Activated CD8-positive, alpha-beta memory T cell treated with anti-CD3 and anti-CD28 coated beads for 24 hours (primary cell): Measurements from ENCODE around the gene PWP2.
"Not testable (repeated sequence)": the region's sequence is repeated elsewhere in the genome, so short reads cannot be mapped to it uniquely, and the experiment has no call there.

Experiments used
- DNase-seq: peaks from one replicate; pipeline ENCODE4 v3.0.0-alpha.2; 2020

The PWP2 gene

DNA sequence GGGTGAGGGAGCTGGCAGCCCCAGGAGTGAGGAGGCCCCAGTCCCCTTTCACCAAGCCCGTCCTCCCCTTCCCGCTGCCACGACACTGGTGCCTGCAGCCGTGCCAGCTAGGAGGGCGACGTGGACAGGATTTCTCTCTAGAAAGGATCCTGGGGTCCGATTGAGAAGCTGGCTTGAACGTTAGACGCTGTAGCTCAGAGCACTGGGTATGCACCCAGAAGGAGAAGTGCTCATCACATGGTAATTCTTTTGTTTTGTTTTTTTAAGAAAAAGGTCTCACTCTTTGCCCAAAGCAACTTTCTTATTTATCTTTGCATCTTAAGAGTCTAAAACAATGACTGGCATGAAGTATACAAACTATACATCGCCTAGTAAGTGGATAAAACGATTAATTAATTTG lies 60.3 kb downstream of the PWP2 start:
- DNase-seq: not testable (repeated sequence)

DNA sequence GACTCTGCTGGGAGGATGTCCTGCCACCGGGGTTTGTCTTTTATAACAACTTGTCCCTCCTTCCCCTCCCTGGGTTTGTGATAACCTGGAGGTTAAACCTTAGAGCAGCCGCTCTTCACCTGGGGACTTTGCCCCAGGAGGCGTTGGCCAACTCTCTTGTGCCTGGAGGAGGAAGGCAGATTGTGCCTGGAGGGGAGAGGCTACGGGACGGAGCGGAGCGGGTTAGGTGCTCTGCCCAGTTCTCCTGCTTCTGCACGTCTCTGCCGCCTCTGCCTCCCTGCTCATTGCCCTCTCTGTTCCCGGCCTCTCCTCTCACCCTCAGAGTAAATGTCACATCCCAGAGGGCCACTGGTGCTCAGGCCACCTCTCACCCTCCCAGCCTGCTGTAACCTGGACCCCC lies 63.1 kb downstream of the PWP2 start:
- DNase-seq: not testable (repeated sequence)

DNA sequence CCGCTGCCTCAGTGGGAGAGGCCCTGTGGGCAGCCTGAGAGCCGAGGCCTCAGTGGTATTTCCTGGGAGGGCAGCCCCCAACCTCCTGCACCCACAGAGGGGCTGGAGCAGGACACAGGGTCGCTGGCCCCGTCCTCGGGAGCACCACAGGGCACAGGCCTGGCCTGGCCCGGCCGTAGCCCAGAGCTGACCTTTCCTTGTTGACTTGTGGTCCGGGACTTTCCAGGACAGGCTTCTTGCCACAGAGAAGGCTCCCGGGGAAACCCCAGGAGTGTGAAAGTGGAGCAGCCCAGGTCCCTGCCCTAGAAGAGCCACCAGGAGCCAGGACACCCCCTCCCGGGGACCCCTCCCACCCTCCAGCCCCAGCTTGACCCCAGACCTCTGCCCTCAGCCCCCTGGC lies 63.7 kb downstream of the PWP2 start:
- DNase-seq: not testable (repeated sequence)

DNA sequence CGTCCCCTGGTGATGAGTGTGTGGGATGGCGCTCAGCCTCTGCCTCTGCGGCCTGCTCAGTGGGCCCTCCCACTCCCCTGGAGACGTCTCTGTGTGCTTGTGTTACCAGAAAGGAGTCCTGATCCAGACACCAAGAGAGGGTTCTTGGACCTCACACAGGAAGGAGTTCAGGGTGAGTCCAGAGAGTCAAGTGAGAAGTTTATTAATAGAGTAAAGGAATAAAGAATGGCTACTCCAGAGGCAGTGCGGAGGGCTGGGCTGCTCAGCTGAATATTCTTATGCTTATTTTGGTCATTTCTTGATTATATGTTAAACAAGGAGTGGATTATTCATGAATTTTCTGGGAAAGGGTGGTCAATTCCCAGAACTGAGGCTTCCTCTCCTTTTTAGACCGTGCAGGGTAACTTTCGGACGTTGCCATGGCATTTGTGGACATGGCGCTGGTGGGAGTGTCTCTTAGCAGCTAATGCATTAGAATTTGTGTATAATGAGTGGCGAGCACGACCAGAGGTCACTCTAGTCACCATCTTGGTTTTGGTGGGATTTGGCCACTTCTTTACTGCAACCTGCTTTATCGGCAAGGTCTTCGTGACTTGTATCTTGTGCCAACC lies 64.9 kb downstream of the PWP2 start:
- DNase-seq: not testable (repeated sequence)

DNA sequence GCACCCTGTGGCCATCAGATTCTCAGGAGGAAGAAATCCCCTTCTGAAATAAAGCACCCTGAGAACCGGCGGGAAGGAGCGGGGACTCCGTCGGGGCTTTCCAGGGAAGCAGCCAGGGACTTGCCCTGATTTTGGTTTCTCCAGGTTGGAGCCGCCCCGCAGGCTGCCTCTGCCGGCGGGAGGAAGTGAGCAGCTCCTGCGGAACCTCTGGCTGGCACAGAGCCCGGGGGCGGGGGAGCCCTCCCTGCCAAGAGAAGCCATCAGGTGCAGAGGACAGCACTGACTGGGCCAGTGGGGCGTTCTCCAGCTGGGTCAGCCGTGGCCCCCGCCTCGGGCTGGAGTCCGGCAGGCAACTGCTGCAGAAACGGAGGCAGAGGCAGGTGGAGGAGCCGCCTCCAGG lies 65.5 kb downstream of the PWP2 start:
- DNase-seq: not testable (repeated sequence)

DNA sequence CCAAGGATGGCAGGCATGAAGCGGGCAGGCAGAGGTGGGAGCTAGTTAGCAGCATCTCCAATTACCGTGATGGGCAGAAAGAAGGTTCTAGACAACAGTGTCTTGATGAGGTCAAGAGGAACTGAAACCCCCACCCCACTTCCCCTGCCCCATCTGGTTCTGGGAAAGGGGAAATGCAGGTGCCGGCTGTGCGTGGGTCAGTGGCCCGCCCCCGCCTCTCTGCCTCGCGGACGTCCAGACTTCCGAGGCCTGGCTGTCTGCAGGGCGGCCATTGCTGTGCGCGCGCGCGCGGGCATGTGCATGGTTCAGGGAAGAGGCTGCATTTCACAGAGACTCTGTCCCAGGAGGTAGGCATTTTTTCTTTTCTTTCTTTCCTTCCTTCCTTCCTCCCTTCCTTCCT lies 68.0 kb downstream of the PWP2 start:
- DNase-seq: not testable (repeated sequence)

DNA sequence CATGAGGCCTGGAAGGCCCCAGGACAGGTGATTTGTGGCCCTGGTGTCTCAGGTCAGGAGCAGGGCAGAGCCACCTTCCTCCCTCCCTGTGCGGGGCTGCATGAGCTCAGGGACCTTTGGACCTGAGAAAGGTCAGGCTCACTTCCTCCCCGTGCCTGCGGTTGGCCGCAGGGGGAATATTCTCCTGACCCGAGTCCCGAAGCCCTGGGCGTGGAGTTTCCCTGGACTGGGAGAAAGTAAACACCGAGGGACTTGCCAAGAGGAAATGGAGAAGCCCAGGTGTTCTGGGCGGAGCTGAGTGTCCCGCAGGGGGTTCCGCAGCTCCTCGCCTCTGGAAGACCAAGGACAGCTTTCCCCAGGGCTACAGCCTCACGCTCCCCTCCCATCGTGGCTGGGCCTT lies 68.9 kb downstream of the PWP2 start:
- DNase-seq: not testable (repeated sequence)
